ENCODE data around the gene MYMK.

DNA sequence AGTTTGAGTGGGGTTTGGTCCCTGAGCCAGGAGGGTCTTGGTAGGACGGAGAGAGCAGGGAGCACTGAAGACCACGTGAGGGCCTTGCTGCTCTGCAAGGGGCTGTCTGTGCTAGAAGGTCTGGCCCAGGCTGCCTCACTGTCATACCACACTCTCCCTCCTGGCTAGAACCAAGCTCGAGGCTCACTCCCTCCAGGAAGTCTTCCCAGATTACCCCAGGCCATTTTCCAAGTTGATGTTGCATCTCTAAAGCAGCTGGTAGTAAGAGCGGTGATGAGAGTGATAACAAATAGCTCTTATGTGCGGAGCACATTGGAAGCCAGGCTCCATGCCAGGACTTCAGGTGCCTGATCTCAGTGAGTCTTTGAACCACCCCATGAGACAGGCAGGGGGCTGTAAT, 6.6 kb downstream of the MYMK start:
- TF ChIP-seq CTCF (IDR thresholded peaks at IDR 0.05): no peak
- no peak for TF ChIP-seq POLR2A (IDR thresholded peaks at IDR 0.05)
